Left cardiac atrium (tissue), 4 donors: ENCODE results near the gene SPATS2. TPM values are rescaled to one million over a fixed set of nuclear protein-coding genes. Genes with fewer than 3 reads are reported as not detected.

Experiments
- ATAC-seq, 2 donors: fragments of 200-7000 bp; cut with Tn5 transposase; one replicate each; pipeline ENCODE4 v1.9.1; 2020; ENCODE audit warnings: mild to moderate bottlenecking in 2 of 2, moderate library complexity in 2 of 2
- DNase-seq: peaks from one replicate; pipeline ENCODE4 v3.0.0-alpha.2; 2020
- intact Hi-C, 2 donors: fragments of 100-400 bp; cut with DNase I; formaldehyde crosslinking; loops; one replicate each; pipeline versions ENCODE4 v1.14.1 to v1.15.1; 2022 to 2023
- total RNA-seq, 2 donors: library from RNA; stranded (reverse); fragmentation: NEBNext Ultra II Directional; extraction: Animal tissue kit (Norgen Biotek cat#: 25700); gene quantifications; one replicate each; pipeline ENCODE4 v1.2.1, GENCODE V29; 2021
- donor health status: DM: no; HTN: yes; CAD: no.
- donor health status: DM: no; HTN: yes; CAD: no; lungs with severe emphysema.
- donor health status: DM: yes; HTN: yes; CAD: no.
- donor health status: Dilated cardiomyopathy.

The SPATS2 gene
- total RNA-seq, 2 donors from 2014 or later = 7.6 to 10.5 TPM

DNA sequence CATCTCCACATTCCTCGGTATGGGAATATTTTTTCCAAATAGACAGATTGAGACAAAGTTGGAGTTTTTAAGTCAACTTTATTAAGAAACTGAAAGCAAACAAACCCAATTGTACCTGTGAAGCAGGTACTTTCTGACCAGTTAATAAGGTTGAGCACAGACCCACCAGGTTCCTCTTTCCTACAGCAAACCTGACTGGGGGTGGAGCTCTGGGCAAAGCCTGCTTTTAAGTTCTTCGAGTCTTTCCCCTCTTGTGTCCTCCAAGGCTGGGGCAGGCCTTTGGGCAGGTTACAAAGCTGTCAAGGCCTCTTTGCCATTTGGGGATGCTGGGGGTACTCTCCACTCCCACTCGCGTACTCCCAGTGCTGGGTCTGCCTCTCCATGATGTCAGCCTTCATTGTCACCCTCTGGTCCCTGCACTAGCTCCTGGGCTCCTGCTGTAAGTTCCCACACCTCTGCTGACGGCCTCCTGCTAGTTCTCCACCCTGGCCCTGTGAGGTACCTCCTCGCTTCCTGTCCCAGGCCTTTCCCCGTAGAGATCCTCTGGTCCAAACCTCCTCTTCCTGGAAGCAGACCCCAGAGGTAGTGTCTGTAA, 174.7 kb downstream of the SPATS2 start:
- DNase-seq = no peak
- intact Hi-C loops = no loop called here
- ATAC-seq = no peak

DNA sequence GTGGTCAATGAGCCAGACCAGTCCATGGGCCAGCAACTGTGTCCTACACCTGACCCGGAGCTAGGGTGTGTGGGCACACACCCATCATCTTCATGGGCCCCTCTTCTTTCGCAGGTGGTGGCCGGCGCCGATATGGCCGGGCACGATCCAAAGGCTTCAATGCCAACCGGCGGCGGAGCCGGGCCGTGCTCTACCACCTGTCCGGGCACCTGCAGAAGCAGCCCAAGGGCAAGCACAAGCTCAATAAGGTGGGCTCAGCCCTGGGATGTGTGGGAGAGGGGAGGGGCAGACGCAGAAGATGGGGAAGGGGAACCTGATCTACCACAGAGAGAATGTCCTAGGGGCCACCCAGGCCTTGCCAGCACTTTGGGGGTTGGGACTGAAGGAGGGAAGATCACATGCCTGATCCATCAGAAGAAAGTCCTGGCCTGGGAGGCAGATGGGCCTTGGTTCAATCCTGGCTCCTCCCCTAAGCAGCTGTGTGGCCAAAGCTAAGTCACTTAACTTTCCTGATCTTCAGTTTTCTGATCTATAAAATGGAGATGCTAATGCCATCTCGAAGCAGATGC, 175.4 kb downstream of the SPATS2 start:
- intact Hi-C loops = no loop called here
- no peak for ATAC-seq
- DNase-seq = no peak

DNA sequence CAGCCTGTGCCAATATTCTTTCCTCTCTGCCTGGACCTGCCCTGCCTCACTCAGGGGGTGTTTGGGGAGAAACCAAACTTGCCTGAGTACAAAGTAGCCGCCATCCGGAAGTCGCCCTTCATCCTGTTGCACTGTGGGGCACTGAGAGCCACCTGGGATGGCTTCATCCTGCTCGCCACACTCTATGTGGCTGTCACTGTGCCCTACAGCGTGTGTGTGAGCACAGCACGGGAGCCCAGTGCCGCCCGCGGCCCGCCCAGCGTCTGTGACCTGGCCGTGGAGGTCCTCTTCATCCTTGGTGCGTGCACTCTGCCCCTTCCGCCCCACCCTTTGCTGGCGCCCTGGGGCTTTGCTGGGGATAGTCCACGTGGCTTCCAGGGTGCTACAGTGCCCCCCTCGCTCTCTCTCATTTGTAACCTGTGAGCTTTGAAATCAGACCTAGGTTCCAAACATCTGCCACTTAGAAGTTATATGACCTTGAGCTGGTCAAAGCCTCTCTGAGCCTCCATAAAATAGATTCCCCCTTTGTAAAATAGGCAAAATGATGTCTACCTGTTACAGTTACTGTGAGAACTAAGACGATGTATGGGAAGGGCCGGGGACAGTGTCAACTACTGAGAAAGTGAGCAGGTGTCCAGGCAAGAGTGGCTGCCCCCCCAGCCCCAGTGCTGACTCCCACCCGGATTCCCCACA, 176.1 kb downstream of the SPATS2 start:
- DNase-seq = no peak
- intact Hi-C loops = no loop called here
- ATAC-seq = no peak

DNA sequence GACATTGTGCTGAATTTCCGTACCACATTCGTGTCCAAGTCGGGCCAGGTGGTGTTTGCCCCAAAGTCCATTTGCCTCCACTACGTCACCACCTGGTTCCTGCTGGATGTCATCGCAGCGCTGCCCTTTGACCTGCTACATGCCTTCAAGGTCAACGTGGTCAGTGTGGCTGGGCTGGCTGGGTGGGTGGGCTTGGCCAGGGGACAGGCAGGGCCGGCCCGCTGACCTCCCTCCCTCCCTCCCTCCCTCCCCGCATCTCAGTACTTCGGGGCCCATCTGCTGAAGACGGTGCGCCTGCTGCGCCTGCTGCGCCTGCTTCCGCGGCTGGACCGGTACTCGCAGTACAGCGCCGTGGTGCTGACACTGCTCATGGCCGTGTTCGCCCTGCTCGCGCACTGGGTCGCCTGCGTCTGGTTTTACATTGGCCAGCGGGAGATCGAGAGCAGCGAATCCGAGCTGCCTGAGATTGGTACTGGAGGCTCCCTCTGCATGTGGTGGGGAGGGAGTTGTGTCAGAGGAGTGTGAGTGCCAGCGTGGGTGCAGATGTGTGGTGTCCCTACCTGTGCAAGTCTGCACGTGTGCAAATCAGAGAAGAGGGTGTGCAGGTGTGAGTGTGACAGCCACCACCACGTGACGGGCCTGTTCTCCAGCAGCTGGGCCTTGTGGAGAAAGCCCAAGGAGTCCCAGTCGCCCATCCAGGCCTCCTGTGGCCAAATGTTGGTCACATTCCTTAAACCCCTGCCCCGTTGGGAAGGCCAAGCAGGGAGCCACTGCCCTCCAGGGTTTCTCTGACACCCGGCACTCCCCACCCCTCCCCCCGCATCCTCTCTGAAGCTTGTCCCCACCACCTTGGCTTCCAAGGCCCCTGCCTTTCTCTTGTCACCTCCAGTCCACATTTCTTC, 176.9 kb downstream of the SPATS2 start:
- intact Hi-C loops = no loop called here
- ATAC-seq (no peak), DNase-seq (no peak)

DNA sequence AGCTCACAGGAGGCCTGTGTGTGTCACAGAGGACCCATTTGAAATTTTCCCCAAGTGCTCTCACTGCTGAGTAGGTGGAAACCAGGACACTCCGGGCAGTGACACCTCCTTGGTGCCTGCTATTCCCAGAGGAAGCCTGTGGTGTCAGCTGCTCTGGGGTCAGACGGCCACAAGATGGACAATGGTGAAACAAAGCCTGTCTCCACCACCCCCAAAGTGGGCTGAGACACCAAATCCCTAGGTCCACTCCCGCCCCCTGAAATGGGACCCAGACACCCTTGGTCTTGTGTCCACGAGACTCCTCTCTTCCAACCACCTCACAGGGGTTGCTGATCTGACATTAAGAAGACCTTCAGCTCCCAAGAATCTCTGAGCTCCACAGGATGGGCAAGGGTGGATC, 178.6 kb downstream of the SPATS2 start:
- intact Hi-C loops = no loop called here
- no peak for ATAC-seq
- DNase-seq = no peak

DNA sequence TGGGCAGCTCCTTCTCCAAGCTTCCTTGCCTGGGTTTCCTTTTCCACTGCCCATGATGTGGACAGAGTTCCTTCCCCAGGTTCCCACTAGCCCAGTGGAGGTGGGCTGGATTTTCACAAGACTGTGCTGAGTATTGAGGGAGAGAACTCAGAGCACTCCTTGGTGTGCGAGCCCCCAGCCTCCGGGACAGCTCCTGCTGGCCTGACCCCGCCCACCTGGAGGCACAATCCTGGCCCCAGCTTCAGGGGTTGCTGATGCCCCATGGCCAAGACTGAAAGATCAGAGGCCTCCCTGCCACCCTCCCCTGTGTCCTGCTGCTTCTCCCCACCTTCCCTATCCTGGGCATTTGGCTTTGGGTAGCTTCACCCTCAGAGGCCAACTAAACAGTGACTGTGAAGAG, 179.2 kb downstream of the SPATS2 start:
- ATAC-seq = no peak
- no peak for DNase-seq
- intact Hi-C loops = no loop called here

DNA sequence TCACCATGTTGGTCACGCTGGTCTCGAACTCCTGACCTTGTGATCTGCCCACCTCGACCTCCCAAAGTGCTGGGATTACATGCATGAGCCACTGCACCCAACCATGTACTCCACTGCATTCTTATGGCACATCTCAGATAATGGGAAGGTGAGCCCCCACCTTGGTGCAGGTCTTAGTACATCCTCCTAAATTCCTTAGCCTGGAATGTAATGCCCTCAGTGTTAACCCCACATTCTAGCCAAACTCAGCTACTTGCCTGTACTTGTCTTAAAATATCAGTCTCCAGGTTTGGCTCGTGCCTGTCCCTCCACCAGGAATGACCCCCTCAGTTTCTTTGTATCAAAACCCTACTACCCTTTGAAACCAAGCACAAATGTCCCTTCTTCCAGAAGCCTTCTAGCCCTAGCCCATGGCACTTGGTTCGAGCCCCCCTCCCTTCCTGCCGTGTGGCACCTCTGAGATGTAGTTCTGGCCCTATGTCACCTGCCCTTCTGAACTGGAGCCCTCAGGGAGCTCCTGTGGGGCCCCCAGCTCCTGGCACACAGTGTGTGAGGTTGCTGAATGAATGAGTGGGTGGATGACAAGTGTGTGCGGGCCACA, 179.9 kb downstream of the SPATS2 start:
- no peak for DNase-seq
- ATAC-seq = no peak
- intact Hi-C loops = no loop called here

DNA sequence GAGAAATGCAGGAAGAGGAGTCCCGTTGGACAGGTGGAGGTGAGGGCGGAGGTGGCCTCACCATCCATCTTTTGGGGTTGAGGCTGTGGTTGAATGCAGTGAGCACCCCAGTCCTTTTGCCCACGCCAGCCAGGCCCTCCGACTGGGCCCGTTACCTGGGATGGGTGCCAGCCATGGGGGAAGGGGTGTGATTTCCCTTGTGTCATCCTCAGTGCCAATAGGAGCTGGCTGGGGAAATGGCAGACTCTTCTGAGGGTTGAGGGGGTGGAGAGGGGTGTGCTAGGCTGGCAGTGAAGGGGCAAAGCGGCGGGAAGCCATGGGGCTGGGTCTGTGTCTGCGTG, 181.2 kb downstream of the SPATS2 start:
- intact Hi-C loops = no loop called here
- no peak for DNase-seq

DNA sequence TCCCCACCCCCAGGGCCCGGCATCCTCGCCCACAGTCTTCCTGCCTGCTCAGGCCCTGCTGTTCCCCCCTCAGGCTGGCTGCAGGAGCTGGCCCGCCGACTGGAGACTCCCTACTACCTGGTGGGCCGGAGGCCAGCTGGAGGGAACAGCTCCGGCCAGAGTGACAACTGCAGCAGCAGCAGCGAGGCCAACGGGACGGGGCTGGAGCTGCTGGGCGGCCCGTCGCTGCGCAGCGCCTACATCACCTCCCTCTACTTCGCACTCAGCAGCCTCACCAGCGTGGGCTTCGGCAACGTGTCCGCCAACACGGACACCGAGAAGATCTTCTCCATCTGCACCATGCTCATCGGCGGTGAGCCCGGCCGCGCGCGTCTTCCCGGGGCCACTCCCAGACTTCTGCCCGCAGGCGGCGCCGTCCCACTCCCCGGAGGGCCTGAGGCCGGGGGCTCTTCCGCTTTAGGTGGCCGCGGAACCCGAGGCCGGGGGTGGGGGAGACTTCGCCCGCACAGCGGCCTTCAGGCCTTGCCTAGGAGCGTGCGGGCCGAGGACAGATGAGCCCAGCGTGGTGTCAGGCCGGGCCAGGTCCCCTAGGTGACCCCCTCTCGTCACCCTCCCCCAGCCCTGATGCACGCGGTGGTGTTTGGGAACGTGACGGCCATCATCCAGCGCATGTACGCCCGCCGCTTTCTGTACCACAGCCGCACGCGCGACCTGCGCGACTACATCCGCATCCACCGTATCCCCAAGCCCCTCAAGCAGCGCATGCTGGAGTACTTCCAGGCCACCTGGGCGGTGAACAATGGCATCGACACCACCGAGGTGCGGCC, 181.8 kb downstream of the SPATS2 start:
- intact Hi-C loops = no loop called here
- ATAC-seq (peak; percentile 46 to 51), DNase-seq (peak; percentile 53)

More for the DNA sequence above, 181.2 kb downstream of the SPATS2 start:
- ATAC-seq = peak in 1 of 2 donors; percentile 8

DNA sequence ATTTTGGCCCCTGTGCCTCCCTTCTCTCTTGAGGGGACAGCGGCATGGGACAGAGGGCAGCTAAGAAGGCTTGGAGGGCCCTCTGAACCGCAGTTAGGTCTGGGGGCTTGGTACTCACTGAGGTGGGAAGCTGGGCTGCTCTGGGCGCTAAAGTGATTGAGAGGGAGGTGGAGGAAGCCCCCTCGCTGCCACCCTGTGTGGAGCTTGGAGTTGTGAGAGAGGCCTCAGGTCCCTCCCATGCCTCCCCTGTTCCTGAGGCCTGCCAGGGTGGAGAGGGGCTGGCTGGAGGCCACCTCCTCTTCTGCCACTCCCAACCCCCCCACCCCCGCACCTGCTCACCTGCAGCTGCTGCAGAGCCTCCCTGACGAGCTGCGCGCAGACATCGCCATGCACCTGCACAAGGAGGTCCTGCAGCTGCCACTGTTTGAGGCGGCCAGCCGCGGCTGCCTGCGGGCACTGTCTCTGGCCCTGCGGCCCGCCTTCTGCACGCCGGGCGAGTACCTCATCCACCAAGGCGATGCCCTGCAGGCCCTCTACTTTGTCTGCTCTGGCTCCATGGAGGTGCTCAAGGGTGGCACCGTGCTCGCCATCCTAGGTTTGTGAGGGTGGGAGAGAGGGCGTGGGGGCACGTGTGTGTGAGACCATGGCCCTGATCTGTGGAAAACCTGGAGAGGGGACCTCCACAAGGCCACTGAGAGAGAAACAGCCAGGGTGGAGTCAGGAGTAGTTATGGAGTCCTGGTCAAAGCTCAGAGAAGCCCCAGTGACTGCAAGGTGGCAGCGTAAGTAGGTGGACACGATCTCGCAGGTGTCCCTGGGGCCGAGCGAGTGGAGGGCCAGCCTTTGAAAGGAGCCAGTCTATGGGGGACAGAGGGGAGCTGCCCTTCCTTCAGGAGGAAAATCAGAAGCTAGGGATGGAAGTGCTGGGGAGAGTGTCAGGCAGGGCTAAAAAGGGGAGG, 182.8 kb downstream of the SPATS2 start:
- intact Hi-C loops = no loop called here
- ATAC-seq (no peak), DNase-seq (no peak)

DNA sequence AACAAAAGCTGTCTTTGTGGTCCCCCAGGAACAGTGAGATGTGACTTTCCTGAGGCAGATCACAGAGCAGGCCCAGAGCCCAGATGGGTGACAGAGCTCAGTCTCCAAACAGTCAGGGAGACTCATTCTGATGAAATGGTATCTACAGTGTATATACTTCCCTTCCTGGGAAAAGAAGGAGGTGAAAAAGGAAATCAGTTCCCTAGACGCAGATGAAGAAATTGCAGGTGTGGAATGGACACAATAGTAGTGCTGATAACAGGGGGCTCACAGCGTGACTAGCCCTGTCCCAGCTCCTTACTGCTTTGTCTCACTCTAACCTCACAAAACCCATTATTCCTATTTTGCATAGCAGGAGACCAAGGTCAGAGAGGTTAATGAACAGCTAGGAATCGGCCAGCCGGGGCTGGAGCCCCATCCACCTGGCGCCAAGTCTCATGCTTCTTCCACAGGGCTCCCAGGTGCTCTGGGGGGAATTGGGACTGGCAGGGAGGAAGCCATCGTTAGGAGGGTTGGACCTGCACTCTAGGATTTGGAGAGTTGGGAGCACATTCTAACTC, 183.5 kb downstream of the SPATS2 start:
- no peak for DNase-seq
- intact Hi-C loops = no loop called here
- ATAC-seq = no peak

DNA sequence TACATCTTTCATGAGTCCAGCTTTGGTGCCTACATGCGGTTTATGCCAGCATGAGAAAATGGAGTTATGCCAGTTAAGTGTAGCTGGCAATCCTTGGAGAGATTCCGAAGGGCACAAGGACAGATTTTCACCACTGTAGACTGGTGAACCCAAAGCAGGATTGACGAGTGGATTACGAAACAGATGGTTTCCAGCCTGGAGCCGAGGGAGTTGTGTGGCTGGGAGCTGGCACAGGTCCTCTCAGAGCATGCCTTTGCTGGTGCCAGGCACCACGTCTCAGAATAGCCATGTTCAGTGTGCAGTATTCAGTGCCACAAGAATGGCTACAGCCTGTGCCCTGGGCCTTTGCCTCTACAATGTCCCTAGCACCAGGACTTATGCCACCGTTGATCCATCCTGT, 184.8 kb downstream of the SPATS2 start:
- DNase-seq (no peak), ATAC-seq (peak; percentile 35 to 65)
- intact Hi-C loops = no loop called here

DNA sequence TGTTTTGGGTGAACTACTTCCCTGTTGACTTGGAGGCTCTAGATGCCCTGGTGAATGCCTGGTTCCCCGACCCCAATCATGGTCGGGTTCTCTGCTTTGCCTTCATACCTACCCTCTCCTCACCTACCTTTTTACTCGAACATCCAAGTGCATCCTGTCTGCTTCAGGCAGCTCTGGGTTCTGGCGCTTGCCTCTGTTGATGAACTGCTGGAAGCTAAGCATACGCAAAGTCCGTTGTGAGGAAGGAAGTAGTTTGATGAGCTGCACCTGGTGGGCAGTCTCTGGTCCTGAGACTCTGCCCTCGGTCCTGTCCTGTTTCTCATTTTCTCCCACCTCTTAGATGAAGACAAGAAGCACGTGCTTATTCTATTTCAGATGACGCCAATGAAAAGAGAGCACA, 185.2 kb downstream of the SPATS2 start:
- ATAC-seq (no peak), DNase-seq (no peak)
- intact Hi-C loops = no loop called here

DNA sequence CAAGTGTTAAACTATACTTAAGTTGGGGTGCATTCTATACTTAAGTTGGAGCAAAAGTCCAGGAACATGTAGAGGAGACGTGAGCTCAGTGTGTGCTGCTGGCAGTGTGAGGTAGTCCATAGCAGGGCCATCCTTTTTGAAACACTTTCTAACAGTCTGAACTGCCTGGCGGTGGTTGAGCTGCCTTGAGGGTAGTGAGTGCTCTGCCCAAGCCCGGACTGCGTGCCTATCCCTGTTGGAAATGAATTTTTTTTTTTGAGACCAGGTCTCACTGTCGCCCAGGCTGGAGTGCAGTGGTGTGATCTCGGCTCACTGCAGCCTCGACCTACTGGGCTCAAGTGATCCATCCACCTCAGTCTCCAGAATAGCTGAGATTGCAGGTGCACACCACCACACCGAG, 185.6 kb downstream of the SPATS2 start:
- ATAC-seq = no peak
- intact Hi-C loops = no loop called here
- DNase-seq = no peak

DNA sequence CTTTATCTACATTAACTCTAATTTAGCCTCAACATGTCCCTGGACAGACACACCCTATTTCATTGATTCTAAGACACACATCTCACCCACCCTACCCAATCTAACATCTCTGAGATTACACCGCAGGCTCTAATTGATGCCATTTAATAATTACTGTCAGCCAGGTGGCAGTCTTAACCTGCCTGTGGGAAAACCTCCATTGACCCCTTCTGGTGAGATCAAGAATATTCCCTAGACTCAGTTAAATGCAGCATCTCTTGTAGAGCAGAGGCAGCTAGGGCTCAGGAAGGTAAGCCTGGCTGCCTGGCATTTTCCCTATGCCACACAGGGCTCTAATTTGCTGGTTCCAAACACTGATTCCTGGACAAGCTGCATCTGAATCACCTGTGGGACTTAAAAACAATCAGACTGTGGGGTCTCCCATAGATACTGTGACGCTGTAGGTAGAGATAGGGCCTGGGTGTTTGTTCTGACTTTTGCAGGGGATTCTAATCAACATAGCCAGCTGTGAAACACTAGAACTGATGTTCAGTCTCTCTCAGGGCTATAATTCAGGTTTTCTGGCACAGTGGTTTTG, 186.3 kb downstream of the SPATS2 start:
- intact Hi-C loops = no loop called here
- DNase-seq (no peak), ATAC-seq (no peak)

DNA sequence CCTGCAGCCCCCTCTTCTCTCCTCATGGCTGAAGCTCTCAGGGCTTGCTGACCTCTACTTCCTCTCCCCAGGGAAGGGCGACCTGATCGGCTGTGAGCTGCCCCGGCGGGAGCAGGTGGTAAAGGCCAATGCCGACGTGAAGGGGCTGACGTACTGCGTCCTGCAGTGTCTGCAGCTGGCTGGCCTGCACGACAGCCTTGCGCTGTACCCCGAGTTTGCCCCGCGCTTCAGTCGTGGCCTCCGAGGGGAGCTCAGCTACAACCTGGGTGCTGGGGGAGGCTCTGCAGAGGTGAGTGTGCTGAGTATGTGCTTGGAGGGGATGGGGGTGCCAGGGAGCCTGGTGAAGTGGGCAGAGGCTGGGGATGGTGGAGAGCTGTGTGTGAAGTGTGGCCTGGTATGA, 187.0 kb downstream of the SPATS2 start:
- intact Hi-C loops = no loop called here
- no peak for ATAC-seq

More for the DNA sequence above, 187.0 kb downstream of the SPATS2 start:
- DNase-seq = peak; percentile 16
